ENCODE data around the gene NKX6-2.

NKX6-2 gene

GRCh38 chr10:132816718-132817117 lies 30.8 kb upstream of the NKX6-2 start:
- no peak overlapping the region for H3K4me3 ChIP-seq (ENCODE audit: low read depth, low read length)
- TF ChIP-seq CTCF (IDR thresholded peaks at IDR 0.05; ENCODE audit: insufficient read depth, low read depth, low read length, missing control alignments) = no peak
- no peak for DNase-seq (ENCODE audit: low read depth)

- no peak for DNase-seq (ENCODE audit: low read depth)
- H3K4me3 ChIP-seq (ENCODE audit: low read depth, low read length) = no peak overlapping the region
- TF ChIP-seq CTCF (IDR thresholded peaks at IDR 0.05; ENCODE audit: insufficient read depth, low read depth, low read length, missing control alignments) = no peak
Observed at GRCh38 chr10:132815168-132815857, 29.4 kb upstream of the NKX6-2 start.

GRCh38 chr10:132814469-132814856 lies 28.5 kb upstream of the NKX6-2 start:
- DNase-seq (ENCODE audit: low read depth) = no peak
- no peak for TF ChIP-seq CTCF (IDR thresholded peaks at IDR 0.05; ENCODE audit: insufficient read depth, low read depth, low read length, missing control alignments)
- H3K4me3 ChIP-seq (ENCODE audit: low read depth, low read length) = no peak overlapping the region

- no peak for DNase-seq (ENCODE audit: low read depth)
- no peak for TF ChIP-seq CTCF (IDR thresholded peaks at IDR 0.05; ENCODE audit: insufficient read depth, low read depth, low read length, missing control alignments)
- no peak overlapping the region for H3K4me3 ChIP-seq (ENCODE audit: low read depth, low read length)
Observed at GRCh38 chr10:132813560-132814468, 27.9 kb upstream of the NKX6-2 start.

- TF ChIP-seq CTCF (IDR thresholded peaks at IDR 0.05; ENCODE audit: insufficient read depth, low read depth, low read length, missing control alignments) = no peak
- no peak overlapping the region for H3K4me3 ChIP-seq (ENCODE audit: low read depth, low read length)
- DNase-seq (ENCODE audit: low read depth) = no peak
Observed at GRCh38 chr10:132813001-132813401, 27.1 kb upstream of the NKX6-2 start.

GRCh38 chr10:132812520-132812919 lies 26.6 kb upstream of the NKX6-2 start:
- TF ChIP-seq CTCF (IDR thresholded peaks at IDR 0.05; ENCODE audit: insufficient read depth, low read depth, low read length, missing control alignments) = no peak
- DNase-seq (ENCODE audit: low read depth) = no peak
- H3K4me3 ChIP-seq (ENCODE audit: low read depth, low read length) = no peak overlapping the region

All from GM12865 (cell line).